Fibroblast of mammary gland (primary cell): ENCODE results near the gene DIP2C.

Experiments
- DNase-seq: peaks from one replicate; pipeline ENCODE4 v3.0.0-alpha.2; 2010; ENCODE audit warnings: low read depth
- H3K4me3 ChIP-seq: 2 replicates; pipeline ENCODE4 v1.5.1; 2011; ENCODE audit warnings: low read depth, mild to moderate bottlenecking, low read length, moderate library complexity; ENCODE audit not compliant: control insufficient read depth
- CTCF ChIP-seq: conservative IDR thresholded peaks from 2 replicates; pipeline ENCODE4 v1.5.1; 2011; ENCODE audit warnings: low read depth, low read length, inconsistent platforms; ENCODE audit not compliant: control insufficient read depth, insufficient read depth

The DIP2C gene

GRCh38 chr10:251982-252582 lies 437.4 kb downstream of the DIP2C start:
- no peak for TF ChIP-seq CTCF
- H3K4me3 ChIP-seq = no peak overlapping the region

GRCh38 chr10:248307-248706 lies 441.2 kb downstream of the DIP2C start:
- TF ChIP-seq CTCF = no peak
- no peak overlapping the region for H3K4me3 ChIP-seq
- no peak for DNase-seq

More at GRCh38 chr10:251982-252582, 437.4 kb downstream of the DIP2C start:
- DNase-seq = no peak

DNA sequence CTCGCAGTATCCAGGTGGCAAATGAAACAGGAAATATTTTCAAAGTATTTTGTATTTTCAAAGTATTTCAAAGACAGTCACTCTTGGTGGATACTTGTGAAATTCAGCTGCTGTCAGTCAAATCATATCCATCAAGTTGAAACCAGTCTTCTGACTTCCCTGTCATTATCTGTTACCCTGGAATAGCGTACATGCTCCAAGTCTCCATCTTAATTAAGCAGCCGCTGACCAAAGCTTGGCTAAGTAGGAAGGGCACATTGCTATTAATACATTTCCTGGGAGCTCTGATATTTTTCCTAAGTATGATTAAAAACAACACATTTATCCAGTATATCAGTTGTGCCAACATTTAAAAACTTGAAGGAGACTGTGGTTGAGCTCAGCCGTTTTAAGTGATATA lies 442.0 kb downstream of the DIP2C start:
- no peak overlapping the region for H3K4me3 ChIP-seq
- no peak for DNase-seq
- TF ChIP-seq CTCF = no peak

DNA sequence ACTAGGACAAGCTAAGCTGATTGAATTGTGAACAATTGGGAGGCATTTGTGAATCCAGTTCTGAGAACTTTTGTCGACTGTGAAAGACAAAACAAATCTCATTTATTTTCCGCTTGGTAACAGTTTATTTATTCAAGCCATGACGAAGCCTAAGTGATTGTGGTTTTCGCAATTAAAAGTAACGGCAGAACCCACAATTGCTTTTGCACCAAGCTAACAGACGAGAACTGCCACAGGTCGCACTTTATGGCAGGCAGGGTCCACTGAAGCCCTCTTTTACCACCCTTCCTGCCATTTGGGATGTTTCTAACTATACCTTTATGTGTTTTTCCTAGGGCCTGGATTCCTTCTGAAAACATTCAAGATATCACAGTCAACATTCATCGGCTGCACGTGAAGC lies 443.0 kb downstream of the DIP2C start:
- DNase-seq = no peak
- H3K4me3 ChIP-seq = no peak overlapping the region
- TF ChIP-seq CTCF = no peak

- TF ChIP-seq CTCF = no peak
- no peak for DNase-seq
- no peak overlapping the region for H3K4me3 ChIP-seq
Observed at GRCh38 chr10:244227-244626, 445.2 kb downstream of the DIP2C start.

- no peak for DNase-seq
- no peak for TF ChIP-seq CTCF
- no peak overlapping the region for H3K4me3 ChIP-seq
Observed at GRCh38 chr10:241966-242643, 447.4 kb downstream of the DIP2C start.
